Left ventricle myocardium inferior (tissue), 1 donor: ENCODE data around the gene TACR1. TPM values are rescaled to one million over a fixed set of nuclear protein-coding genes. Genes with fewer than 3 reads are reported as not detected.
"Not testable (repeated sequence)": the region's sequence is repeated elsewhere in the genome, so short reads cannot be mapped to it uniquely, and the experiment has no call there.

Source experiments
- DNase-seq: peaks from one replicate; pipeline ENCODE4 v3.0.0-alpha.2; 2020
- H3K27ac ChIP-seq: fragments of 200-600 bp; replicated peaks from 2 replicates; pipeline ENCODE4 v1.8.0; 2021
- H3K27me3 ChIP-seq: fragments of 200-600 bp; 2 replicates; pipeline ENCODE4 v1.8.0; 2021; ENCODE audit warnings: low read depth
- H3K36me3 ChIP-seq: fragments of 200-600 bp; 2 replicates; pipeline ENCODE4 v1.8.0; 2021
- H3K4me1 ChIP-seq: fragments of 200-600 bp; 2 replicates; pipeline ENCODE4 v1.8.0; 2021
- H3K4me3 ChIP-seq: fragments of 200-600 bp; 2 replicates; pipeline ENCODE4 v1.8.0; 2021; ENCODE audit warnings: mild to moderate bottlenecking, moderate library complexity
- H3K9me3 ChIP-seq: fragments of 200-600 bp; replicated peaks from 2 replicates; pipeline ENCODE4 v1.8.0; 2021
- intact Hi-C: fragments of 100-400 bp; cut with micrococcal nuclease; formaldehyde crosslinking; loops from one replicate; pipeline ENCODE4 v1.11.0; 2022
- long read RNA-seq: library from polyadenylated mRNA; unstranded; transcript quantifications from one replicate; pipeline ENCODE4 v2.0.0, GENCODE V29; 2021
- total RNA-seq: library from RNA; stranded (reverse); fragmentation: NEBNext Ultra II Directional; extraction: Animal tissue kit (Norgen Biotek cat#: 25700); gene quantifications from one replicate; pipeline ENCODE4 v1.2.1, GENCODE V29; 2021
- TF ChIP-seq, protein P1 (sequence below): fragments of 200-600 bp; IDR thresholded peaks from 2 replicates; pipeline ENCODE4 v1.8.0; 2021; ENCODE audit warnings: antibody characterized with exemption, mild to moderate bottlenecking, borderline replicate concordance
- donor health status: DM: no; HTN: yes; CAD: no; lungs with severe emphysema.

TACR1 gene, protein sequence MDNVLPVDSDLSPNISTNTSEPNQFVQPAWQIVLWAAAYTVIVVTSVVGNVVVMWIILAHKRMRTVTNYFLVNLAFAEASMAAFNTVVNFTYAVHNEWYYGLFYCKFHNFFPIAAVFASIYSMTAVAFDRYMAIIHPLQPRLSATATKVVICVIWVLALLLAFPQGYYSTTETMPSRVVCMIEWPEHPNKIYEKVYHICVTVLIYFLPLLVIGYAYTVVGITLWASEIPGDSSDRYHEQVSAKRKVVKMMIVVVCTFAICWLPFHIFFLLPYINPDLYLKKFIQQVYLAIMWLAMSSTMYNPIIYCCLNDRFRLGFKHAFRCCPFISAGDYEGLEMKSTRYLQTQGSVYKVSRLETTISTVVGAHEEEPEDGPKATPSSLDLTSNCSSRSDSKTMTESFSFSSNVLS
- 0.22 TPM for total RNA-seq
- long read RNA-seq: 0 reads

DNA sequence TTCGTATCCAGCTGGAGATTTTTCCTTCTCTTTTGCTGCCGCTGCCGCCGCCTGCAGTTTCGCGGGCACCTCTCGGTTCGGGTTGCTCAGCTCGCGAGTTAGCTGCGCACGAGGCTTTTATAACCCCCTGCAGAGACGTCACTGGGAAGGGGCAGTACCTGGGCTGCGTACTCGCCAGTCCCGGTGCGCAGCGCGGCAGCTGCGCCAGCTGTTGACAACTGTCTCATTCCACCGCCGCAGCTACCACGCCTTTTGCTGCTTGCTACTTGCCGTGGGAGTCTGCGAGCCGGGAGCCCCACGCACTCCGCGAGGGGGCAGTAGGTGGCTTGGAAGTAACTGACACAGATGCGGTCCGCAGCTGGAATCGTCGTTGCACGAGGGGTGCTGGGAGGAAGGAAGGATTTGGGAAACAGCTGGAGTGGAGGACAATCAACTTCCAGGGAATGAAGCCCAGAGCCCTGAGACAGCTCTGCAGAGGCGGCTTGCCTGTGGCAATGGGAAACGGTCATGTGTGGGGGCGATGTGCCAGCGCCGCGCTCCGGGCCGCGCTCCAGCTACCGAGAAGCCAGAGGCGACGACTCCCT is at the start of gene TACR1:
Gene TACR1 (minus strand): TSS at position 93 of the 584 bp plus-strand sequence. CDS start 586 bp downstream, outside the sequence.
- Histone ChIP-seq H3K27me3 (peaks cover 85% of the 10 kb centered on the region), H3K4me3 (peak within 1 kb of the TSS; percentile 58), H3K9me3 (no peaks in the 10 kb centered on the region), H3K36me3 (no peaks in the 10 kb centered on the region), H3K27ac (no peak within 1 kb of the TSS), H3K4me1 (peaks cover 23% of the 10 kb centered on the region)
- intact Hi-C loops: no loop called here
- TF ChIP-seq, protein P1, sequence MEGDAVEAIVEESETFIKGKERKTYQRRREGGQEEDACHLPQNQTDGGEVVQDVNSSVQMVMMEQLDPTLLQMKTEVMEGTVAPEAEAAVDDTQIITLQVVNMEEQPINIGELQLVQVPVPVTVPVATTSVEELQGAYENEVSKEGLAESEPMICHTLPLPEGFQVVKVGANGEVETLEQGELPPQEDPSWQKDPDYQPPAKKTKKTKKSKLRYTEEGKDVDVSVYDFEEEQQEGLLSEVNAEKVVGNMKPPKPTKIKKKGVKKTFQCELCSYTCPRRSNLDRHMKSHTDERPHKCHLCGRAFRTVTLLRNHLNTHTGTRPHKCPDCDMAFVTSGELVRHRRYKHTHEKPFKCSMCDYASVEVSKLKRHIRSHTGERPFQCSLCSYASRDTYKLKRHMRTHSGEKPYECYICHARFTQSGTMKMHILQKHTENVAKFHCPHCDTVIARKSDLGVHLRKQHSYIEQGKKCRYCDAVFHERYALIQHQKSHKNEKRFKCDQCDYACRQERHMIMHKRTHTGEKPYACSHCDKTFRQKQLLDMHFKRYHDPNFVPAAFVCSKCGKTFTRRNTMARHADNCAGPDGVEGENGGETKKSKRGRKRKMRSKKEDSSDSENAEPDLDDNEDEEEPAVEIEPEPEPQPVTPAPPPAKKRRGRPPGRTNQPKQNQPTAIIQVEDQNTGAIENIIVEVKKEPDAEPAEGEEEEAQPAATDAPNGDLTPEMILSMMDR: peak; percentile 64
- DNase-seq: peak; percentile 56

DNA sequence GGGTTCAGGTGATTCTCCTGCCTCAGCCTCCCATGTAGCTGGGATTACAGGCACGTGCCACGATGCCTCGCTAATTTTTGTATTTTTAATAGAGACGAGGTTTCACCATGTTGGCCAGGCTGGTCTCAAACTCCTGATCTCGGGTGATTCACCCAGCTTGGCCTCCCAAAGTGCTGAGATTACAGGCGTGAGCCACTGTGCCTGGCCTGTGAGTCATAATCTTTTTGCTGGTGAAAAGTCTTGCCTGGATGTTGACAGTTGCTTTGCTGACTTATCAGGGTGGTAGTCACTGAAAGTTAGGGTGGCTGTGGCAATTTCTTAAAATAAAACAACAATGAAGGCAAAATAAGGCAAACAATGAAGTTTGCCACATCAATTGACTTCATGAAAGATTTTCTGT is 49.3 kb upstream of the TACR1 start:
- H3K36me3 ChIP-seq, H3K4me1 ChIP-seq, intact Hi-C loops, DNase-seq, H3K4me3 ChIP-seq, H3K27ac ChIP-seq, H3K27me3 ChIP-seq: not testable (repeated sequence)
- H3K9me3 ChIP-seq: peaks cover 40% of the 10 kb centered on the region

DNA sequence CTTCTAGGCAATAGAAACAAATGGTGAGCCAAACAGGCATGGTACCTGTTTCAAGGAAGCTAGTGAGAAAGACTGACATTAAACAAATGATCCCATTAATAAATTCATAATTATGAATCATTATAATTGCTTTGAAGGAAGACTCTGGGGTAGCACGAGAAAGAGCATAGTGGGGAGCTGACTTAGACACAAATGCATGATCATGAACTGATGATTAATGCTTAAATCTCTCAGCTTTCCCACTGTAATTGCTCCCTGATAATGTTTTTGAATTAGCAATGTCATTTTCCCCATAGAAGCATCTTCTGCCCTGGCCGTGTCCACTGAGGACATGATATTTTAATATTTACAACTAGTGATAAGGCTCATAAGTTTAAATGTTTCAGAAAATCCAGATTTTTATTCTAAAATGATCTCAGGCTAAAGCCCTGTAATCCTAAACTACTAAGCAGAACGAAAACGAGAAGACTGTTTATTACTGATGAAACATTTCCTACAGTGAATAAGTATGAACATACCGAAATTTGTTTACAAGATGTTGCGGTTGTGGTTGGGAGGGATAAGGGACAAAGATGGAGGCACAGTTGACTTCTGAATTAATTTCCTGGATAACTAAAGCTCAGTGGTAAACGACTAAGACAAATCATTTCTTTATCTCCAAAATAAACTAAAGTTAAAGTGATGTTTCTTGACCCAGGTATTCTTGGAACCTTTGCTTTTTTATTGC is 47.3 kb upstream of the TACR1 start:
- Histone ChIP-seq H3K9me3 (peaks cover 60% of the 10 kb centered on the region), H3K27ac (no peak overlapping the region)

DNA sequence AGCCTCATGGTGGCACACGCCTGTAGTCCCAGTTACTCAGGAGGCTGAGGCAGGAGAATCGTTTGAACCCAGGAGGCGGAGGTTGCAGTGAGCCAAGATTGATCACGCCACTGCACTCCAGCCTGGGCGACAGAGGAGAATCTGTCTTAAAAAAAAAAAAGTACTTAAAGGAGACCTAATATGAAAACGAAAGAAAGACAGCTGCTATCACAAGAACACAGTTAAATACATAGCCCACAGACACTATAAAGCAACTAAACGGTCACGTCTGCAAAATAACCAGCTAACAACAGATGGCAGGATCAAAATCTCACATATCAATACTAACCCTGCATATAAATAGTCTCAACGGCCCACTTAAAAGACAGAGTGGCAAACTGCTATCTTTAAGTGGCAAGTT is 43.9 kb upstream of the TACR1 start:
- no peak overlapping the region for H3K27ac ChIP-seq
- TF ChIP-seq, protein P1: no peak
- H3K4me3 ChIP-seq: no peak overlapping the region
- no peaks in the 10 kb centered on the region for H3K36me3 ChIP-seq
- peaks cover 41% of the 10 kb centered on the region for H3K9me3 ChIP-seq
- DNase-seq: no peak
- intact Hi-C loops: no loop called here
- no peaks in the 10 kb centered on the region for H3K27me3 ChIP-seq
- no peaks in the 10 kb centered on the region for H3K4me1 ChIP-seq

More for the DNA sequence above, 47.3 kb upstream of the TACR1 start:
- intact Hi-C loops: no loop called here
- no peak for DNase-seq
- TF ChIP-seq, protein P1: no peak
- Histone ChIP-seq H3K27me3 (no peaks in the 10 kb centered on the region), H3K4me1 (no peaks in the 10 kb centered on the region), H3K4me3 (no peak overlapping the region), H3K36me3 (no peaks in the 10 kb centered on the region)

DNA sequence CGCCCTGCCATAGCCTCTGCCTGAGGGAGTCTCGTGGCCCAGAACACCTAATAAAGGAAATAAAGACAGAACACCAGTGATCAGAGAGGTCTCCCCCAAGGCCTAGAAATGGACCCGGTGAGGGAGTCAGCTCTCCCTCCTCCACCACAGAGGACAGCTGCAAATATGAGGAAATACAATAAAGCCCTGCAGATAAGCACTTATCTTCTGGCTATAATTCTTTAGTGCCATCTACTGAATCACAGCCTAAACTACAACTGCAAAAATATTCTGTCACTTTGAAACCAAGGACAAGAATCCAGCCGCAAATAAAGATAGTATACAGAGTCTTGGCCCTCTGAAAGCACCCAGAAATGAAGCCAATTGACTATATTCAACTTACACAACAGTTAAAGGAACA is 42.4 kb upstream of the TACR1 start:
- H3K27me3 ChIP-seq: no peaks in the 10 kb centered on the region
- no peak for DNase-seq

More for the DNA sequence above, 42.4 kb upstream of the TACR1 start:
- TF ChIP-seq, protein P1: no peak
- Histone ChIP-seq H3K36me3 (no peaks in the 10 kb centered on the region), H3K4me1 (no peaks in the 10 kb centered on the region), H3K4me3 (no peak overlapping the region), H3K9me3 (peaks cover 38% of the 10 kb centered on the region), H3K27ac (no peak overlapping the region)
- intact Hi-C loops: no loop called here
